Right lobe of liver (tissue), 4 donors: Measurements from ENCODE around the gene CDHR5.

ENCODE experiments used
- CTCF ChIP-seq, 4 donors: fragments of 200-600 bp in 3 of 4; fragments of 450-650 bp in 1 of 4; IDR thresholded peaks; one replicate each; pipeline versions ENCODE4 v1.5.1 to v1.8.0; 2016 to 2022; ENCODE audit warnings: antibody characterized with exemption in 4 of 4, mild to moderate bottlenecking in 2 of 4
- POLR2A ChIP-seq: fragments of 450-650 bp; IDR thresholded peaks from one replicate; pipeline ENCODE4 v1.6.1; 2017; ENCODE audit warnings: antibody characterized with exemption, mild to moderate bottlenecking
- donor health status: DM: no; HTN: no; CAD: no.
- donor health status: DM: no; HTN: no; CAD: no.
- donor health status: DM: no; HTN: yes; CAD: no.

- TF ChIP-seq CTCF (IDR thresholded peaks at IDR 0.05) (no peak), POLR2A (no peak)
Measured at GRCh38 chr11:617912-618682, 6.7 kb downstream of the CDHR5 start.
